Gastroesophageal sphincter (tissue), 3 donors: ENCODE data around the gene ICE1.

Source experiments
- CTCF ChIP-seq, 4 experiments: fragments of 200-600 bp in 2 of 4; fragments of 450-650 bp in 2 of 4; sonication (generic) in 1 of 4; IDR thresholded peaks; one replicate each; pipeline ENCODE4 v1.5.1; 2017 to 2019; ENCODE audit warnings: antibody characterized with exemption in 4 of 4, mild to moderate bottlenecking in 2 of 4, moderate library complexity in 2 of 4
- EP300 ChIP-seq: sonication (generic); formaldehyde crosslinking; IDR thresholded peaks from one replicate; pipeline ENCODE4 v1.6.1; 2017; ENCODE audit warnings: antibody characterized with exemption, mild to moderate bottlenecking
- POLR2A ChIP-seq, 2 donors: fragments of 450-650 bp; IDR thresholded peaks; one replicate each; pipeline ENCODE4 v1.6.1; 2017; ENCODE audit warnings: antibody characterized with exemption in 2 of 2, mild to moderate bottlenecking in 2 of 2, moderate library complexity in 1 of 2

- no peak for TF ChIP-seq CTCF (IDR thresholded peaks at IDR 0.05)
- no peak for TF ChIP-seq POLR2A (IDR thresholded peaks at IDR 0.05)
- TF ChIP-seq EP300 = no peak
Observed at GRCh38 chr5:5499442-5499841, 77.0 kb downstream of the ICE1 start.
